Caco-2 (cell line): Measurements from ENCODE around the gene PAXIP1. TPM values are rescaled to one million over a fixed set of nuclear protein-coding genes. Genes with fewer than 3 reads are reported as not detected.

Source experiments
- BruUV-seq: library from RNA; stranded (reverse); fragments of 400-500 nt; replicated peaks from 2 replicates; lab custom pipeline; 2021; lab: Mats Ljungman, UMichigan
- CTCF ChIA-PET: fragments of 300-600 bp; sonication (Branson Sonifier 250); formaldehyde crosslinking; loops from one replicate; lab custom pipeline; 2022; ENCODE audit warnings: antibody characterized with exemption; lab: Charles Lee
- POLR2A ChIA-PET: fragments of 300-600 bp; sonication (Branson Sonifier 250); formaldehyde crosslinking; loops from one replicate; lab custom pipeline; 2022; ENCODE audit warnings: antibody characterized with exemption; lab: Charles Lee
- DNase-seq, 2 experiments: peaks; one replicate each; pipeline versions ENCODE4 v3.0.0 to v3.0.0-alpha.2; 2020 to 2022
- H3K27me3 ChIP-seq: replicated peaks from 2 replicates; pipeline ENCODE4 v1.6.0; 2011; ENCODE audit warnings: low read length; ENCODE audit not compliant: control insufficient read depth, insufficient read depth
- H3K36me3 ChIP-seq: 2 replicates; pipeline ENCODE4 v1.5.1; 2011; ENCODE audit warnings: low read length; ENCODE audit not compliant: control insufficient read depth, insufficient read depth
- H3K4me1 ChIP-seq: fragments of 250-450 bp; sonication (Bioruptor Pico); 2 replicates; pipeline ENCODE4 v1.5.1; 2020; ENCODE audit warnings: mild to moderate bottlenecking
- H3K4me3 ChIP-seq: 2 replicates; pipeline ENCODE4 v1.5.1; 2011; ENCODE audit warnings: low read depth, mild to moderate bottlenecking, control low read depth, low read length
- H3K9me3 ChIP-seq: fragments of 250-450 bp; sonication (Bioruptor Pico); 2 replicates; pipeline ENCODE4 v1.5.1; 2020; ENCODE audit warnings: mild to moderate bottlenecking, moderate library complexity
- H3K27ac Mint-ChIP-seq: one replicate; pipeline ENCODE4 v1.8.0; 2022; ENCODE audit warnings: mixed read lengths; ENCODE audit not compliant: unreplicated experiment
- H3K27me3 Mint-ChIP-seq: one replicate; pipeline ENCODE4 v1.8.0; 2022; ENCODE audit warnings: mixed read lengths; ENCODE audit not compliant: insufficient read depth, unreplicated experiment
- H3K36me3 Mint-ChIP-seq: one replicate; pipeline ENCODE4 v1.8.0; 2022; ENCODE audit warnings: mild to moderate bottlenecking, mixed read lengths; ENCODE audit not compliant: insufficient read depth, unreplicated experiment
- H3K4me1 Mint-ChIP-seq: one replicate; pipeline ENCODE4 v1.8.0; 2022; ENCODE audit warnings: low read depth, mixed read lengths; ENCODE audit not compliant: unreplicated experiment
- H3K4me3 Mint-ChIP-seq: one replicate; pipeline ENCODE4 v1.8.0; 2022; ENCODE audit warnings: mild to moderate bottlenecking, moderate library complexity, mixed read lengths; ENCODE audit not compliant: unreplicated experiment
- H3K9me3 Mint-ChIP-seq: one replicate; pipeline ENCODE4 v1.8.0; 2022; ENCODE audit warnings: mixed read lengths; ENCODE audit not compliant: unreplicated experiment
- intact Hi-C: fragments of 100-400 bp; cut with micrococcal nuclease; formaldehyde crosslinking; loops from one replicate; pipeline ENCODE4 v1.10.0; 2022; ENCODE audit not compliant: unreplicated experiment
- total RNA-seq: library from RNA; stranded (reverse); gene quantifications from 2 replicates; pipeline ENCODE4 v1.2.3, GENCODE V29; 2022
- TF ChIP-seq, protein P1 (sequence below), 2 experiments: fragments of 200-600 bp in 1 of 2; IDR thresholded peaks; 1 replicate in 1 of 2; 2 replicates in 1 of 2; pipeline versions ENCODE4 v1.5.1 to v1.8.0; 2011 to 2022; ENCODE audit warnings: antibody characterized with exemption in 1 of 2, control low read depth in 1 of 2, inconsistent platforms in 1 of 2, low read depth in 1 of 2, low read length in 1 of 2, mild to moderate bottlenecking in 1 of 2, moderate library complexity in 1 of 2; ENCODE audit not compliant: insufficient read depth in 1 of 2, severe bottlenecking in 1 of 2, unreplicated experiment in 1 of 2

Gene PAXIP1
- total RNA-seq, 1 experiment from 2014 or later = 31.5 TPM

DNA sequence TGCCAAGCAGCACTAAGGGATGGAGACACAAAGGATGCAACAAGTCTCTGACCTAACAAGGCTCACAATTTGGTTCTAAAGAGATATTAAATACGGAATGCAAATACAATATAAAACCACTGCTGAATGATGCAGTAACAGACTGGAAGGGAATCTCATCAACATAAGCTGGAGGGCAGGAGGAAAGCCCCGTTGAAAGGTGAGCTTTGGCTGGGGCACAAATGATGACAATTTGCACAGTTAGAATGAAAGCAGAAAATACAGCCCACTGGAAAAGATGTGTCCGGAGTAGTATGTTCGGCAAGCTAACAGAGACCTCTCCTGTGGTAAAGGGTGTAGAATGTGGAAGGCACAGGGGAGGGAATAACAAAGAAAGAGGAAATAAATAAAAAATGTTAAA is 26.1 kb downstream of the PAXIP1 start:
- no TSS peak for BruUV-seq
- no peak for DNase-seq
- Mint-ChIP-seq H3K36me3 (peaks cover 60% of the 10 kb centered on the region), H3K4me1 (no peaks in the 10 kb centered on the region), H3K4me3 (no peak overlapping the region), H3K27me3 (no peaks in the 10 kb centered on the region), H3K27ac (no peak overlapping the region), H3K9me3 (no peaks in the 10 kb centered on the region)
- Histone ChIP-seq H3K36me3 (no peaks in the 10 kb centered on the region; the same call in 1 of the 2 replicates), H3K9me3 (no peaks in the 10 kb centered on the region), H3K4me3 (no peak overlapping the region), H3K4me1 (no peaks in the 10 kb centered on the region), H3K27me3 (no peaks in the 10 kb centered on the region)
- TF ChIP-seq, protein P1, sequence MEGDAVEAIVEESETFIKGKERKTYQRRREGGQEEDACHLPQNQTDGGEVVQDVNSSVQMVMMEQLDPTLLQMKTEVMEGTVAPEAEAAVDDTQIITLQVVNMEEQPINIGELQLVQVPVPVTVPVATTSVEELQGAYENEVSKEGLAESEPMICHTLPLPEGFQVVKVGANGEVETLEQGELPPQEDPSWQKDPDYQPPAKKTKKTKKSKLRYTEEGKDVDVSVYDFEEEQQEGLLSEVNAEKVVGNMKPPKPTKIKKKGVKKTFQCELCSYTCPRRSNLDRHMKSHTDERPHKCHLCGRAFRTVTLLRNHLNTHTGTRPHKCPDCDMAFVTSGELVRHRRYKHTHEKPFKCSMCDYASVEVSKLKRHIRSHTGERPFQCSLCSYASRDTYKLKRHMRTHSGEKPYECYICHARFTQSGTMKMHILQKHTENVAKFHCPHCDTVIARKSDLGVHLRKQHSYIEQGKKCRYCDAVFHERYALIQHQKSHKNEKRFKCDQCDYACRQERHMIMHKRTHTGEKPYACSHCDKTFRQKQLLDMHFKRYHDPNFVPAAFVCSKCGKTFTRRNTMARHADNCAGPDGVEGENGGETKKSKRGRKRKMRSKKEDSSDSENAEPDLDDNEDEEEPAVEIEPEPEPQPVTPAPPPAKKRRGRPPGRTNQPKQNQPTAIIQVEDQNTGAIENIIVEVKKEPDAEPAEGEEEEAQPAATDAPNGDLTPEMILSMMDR (IDR thresholded peaks at IDR 0.05; ENCODE audit: insufficient read depth in 1 of 2, low read depth in 1 of 2, low read length in 1 of 2, severe bottlenecking in 1 of 2, unreplicated experiment in 1 of 2) = no peak
- CTCF ChIA-PET = no interaction called here
- POLR2A ChIA-PET = no interaction called here
- intact Hi-C loops = no loop called here

DNA sequence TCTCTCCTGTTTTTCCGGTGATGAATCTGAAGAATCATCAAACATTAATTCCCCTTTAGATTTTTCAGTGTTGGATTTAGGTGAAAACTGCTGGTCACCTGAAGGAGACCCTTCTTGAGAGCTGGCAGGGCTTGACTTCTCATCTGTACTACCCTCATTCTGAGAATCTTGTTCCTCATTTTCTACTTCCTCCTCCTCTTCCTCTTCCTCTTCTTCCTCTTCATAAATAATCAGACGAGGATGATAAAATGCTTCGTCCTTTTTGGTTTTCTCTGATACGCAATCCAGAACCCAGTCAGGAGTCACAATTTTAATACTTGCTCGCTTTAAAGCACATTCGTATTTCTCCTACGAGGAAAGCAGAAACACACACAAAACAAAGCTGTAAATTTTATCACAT is 26.9 kb downstream of the PAXIP1 start:
- no peaks in the 10 kb centered on the region for H3K9me3 Mint-ChIP-seq
- H3K4me3 Mint-ChIP-seq = no peak overlapping the region
- H3K4me1 Mint-ChIP-seq = no peaks in the 10 kb centered on the region
- H3K27ac Mint-ChIP-seq = no peak overlapping the region
- H3K36me3 ChIP-seq = no peaks in the 10 kb centered on the region; the same call in 1 of the 2 replicates
- ChIA-PET CTCF (no interaction called here), POLR2A (no interaction called here)
- TSS peak; percentile 28 for BruUV-seq
- intact Hi-C loops = no loop called here
- no peaks in the 10 kb centered on the region for H3K27me3 Mint-ChIP-seq
- H3K4me1 ChIP-seq = no peaks in the 10 kb centered on the region
- H3K9me3 ChIP-seq = no peaks in the 10 kb centered on the region
- DNase-seq = no peak
- H3K4me3 ChIP-seq = no peak overlapping the region
- TF ChIP-seq, protein P1 (IDR thresholded peaks at IDR 0.05; ENCODE audit: insufficient read depth in 1 of 2, low read depth in 1 of 2, low read length in 1 of 2, severe bottlenecking in 1 of 2, unreplicated experiment in 1 of 2) = no peak
- peaks cover 57% of the 10 kb centered on the region for H3K36me3 Mint-ChIP-seq
- no peaks in the 10 kb centered on the region for H3K27me3 ChIP-seq

DNA sequence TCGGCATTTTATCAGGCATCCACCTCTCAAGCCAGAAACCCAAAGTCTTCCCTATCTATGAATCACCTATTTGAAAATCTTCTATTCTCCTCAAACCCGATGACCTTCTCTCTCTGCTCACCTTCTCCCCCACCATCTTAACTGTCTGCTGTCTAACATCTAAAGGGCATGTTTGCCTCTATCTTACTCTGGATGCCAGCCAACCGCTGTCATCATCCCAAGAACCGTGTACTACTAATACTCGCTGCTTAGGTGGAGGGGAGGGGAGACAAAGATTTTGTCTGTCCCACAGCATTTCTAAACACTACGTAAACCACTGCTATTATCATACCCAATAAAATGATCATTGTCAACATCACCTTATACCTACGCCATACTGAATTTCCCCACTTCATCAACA is 29.5 kb downstream of the PAXIP1 start:
- Mint-ChIP-seq H3K4me3 (no peak overlapping the region), H3K9me3 (no peaks in the 10 kb centered on the region), H3K27me3 (no peaks in the 10 kb centered on the region), H3K27ac (no peak overlapping the region), H3K4me1 (no peaks in the 10 kb centered on the region), H3K36me3 (peaks cover 57% of the 10 kb centered on the region)
- Histone ChIP-seq H3K9me3 (no peaks in the 10 kb centered on the region), H3K4me3 (no peak overlapping the region), H3K36me3 (peaks cover 5% of the 10 kb centered on the region), H3K27me3 (no peaks in the 10 kb centered on the region), H3K4me1 (no peaks in the 10 kb centered on the region)
- TF ChIP-seq, protein P1 (IDR thresholded peaks at IDR 0.05; ENCODE audit: insufficient read depth in 1 of 2, low read depth in 1 of 2, low read length in 1 of 2, severe bottlenecking in 1 of 2, unreplicated experiment in 1 of 2) = no peak
- intact Hi-C loops = no loop called here
- ChIA-PET CTCF (no interaction called here), POLR2A (no interaction called here)
- DNase-seq = no peak
- BruUV-seq = no TSS peak
